Measurements from ENCODE around the gene GAL3ST1.

DNA sequence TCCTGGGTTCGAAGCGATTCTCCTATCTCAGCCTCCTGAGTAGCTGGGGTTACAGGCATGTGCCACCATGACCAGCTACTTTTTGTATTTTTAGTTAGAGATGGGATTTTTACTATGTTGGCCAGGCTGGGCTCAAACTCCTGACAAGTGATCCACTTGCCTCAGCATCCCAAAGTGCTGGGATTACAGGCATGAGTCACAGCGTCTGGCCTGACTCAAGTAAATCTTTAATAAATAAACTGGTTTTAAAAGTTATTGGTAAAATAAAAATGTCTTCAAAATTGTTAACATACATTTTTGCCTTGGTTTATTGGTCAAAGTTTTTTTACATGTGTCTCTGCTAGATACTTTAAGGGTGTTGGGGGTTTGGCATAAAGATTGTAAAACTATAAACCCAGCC lies 24.5 kb upstream of the GAL3ST1 start:
- TF ChIP-seq ZNF274 (IDR thresholded peaks at IDR 0.05; ENCODE audit: low read depth, low read length) (no peak), CBX3 (IDR thresholded peaks at IDR 0.05; ENCODE audit: low read depth) (no peak), EZH2 (IDR thresholded peaks at IDR 0.05) (no peak), CEBPB (IDR thresholded peaks at IDR 0.05; ENCODE audit: low read depth) (no peak), SIN3A (IDR thresholded peaks at IDR 0.05; ENCODE audit: low read depth) (no peak), POLR2A (IDR thresholded peaks at IDR 0.05; ENCODE audit: borderline replicate concordance, extremely low read depth, insufficient read depth, insufficient read length) (no peak), JUND (IDR thresholded peaks at IDR 0.05) (no peak)
- TF ChIP-seq, protein P1, sequence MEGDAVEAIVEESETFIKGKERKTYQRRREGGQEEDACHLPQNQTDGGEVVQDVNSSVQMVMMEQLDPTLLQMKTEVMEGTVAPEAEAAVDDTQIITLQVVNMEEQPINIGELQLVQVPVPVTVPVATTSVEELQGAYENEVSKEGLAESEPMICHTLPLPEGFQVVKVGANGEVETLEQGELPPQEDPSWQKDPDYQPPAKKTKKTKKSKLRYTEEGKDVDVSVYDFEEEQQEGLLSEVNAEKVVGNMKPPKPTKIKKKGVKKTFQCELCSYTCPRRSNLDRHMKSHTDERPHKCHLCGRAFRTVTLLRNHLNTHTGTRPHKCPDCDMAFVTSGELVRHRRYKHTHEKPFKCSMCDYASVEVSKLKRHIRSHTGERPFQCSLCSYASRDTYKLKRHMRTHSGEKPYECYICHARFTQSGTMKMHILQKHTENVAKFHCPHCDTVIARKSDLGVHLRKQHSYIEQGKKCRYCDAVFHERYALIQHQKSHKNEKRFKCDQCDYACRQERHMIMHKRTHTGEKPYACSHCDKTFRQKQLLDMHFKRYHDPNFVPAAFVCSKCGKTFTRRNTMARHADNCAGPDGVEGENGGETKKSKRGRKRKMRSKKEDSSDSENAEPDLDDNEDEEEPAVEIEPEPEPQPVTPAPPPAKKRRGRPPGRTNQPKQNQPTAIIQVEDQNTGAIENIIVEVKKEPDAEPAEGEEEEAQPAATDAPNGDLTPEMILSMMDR (IDR thresholded peaks at IDR 0.05 in 2 of 3, conservative IDR thresholded peaks at IDR 0.05 in 1 of 3; ENCODE audit: borderline replicate concordance in 1 of 3, insufficient read depth in 1 of 3, low read depth in 2 of 3, low read length in 2 of 3) = no peak
- TF ChIP-seq, protein P2, sequence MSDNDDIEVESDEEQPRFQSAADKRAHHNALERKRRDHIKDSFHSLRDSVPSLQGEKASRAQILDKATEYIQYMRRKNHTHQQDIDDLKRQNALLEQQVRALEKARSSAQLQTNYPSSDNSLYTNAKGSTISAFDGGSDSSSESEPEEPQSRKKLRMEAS (IDR thresholded peaks at IDR 0.05) = no peak
